MCF 10A (cell line): ENCODE data around the gene RPS24. TPM values are rescaled to one million over a fixed set of nuclear protein-coding genes. Genes with fewer than 3 reads are reported as not detected.
"Not testable (repeated sequence)": the region's sequence is repeated elsewhere in the genome, so short reads cannot be mapped to it uniquely, and the experiment has no call there.

Experiments
- BruUV-seq: library from RNA; stranded (reverse); fragments of 400-500 nt; replicated peaks from 2 replicates; lab custom pipeline; 2021; lab: Mats Ljungman, UMichigan
- CTCF ChIA-PET: fragments of 300-600 bp; sonication (Branson Sonifier 250); formaldehyde crosslinking; extraction: SDS; loops from one replicate; lab custom pipeline; 2021; ENCODE audit warnings: antibody characterized with exemption, inconsistent platforms; lab: Yijun Ruan, JAX
- POLR2A ChIA-PET: fragments of 300-600, 350-650 bp; sonication (Branson Sonifier 250); formaldehyde crosslinking; extraction: SDS; loops from one replicate; lab custom pipeline; 2020; ENCODE audit warnings: antibody characterized with exemption, inconsistent platforms; lab: Yijun Ruan, JAX
- DNase-seq: peaks from one replicate; pipeline ENCODE4 v3.0.0-alpha.2; 2018; ENCODE audit not compliant: unreplicated experiment
- H3K27ac Mint-ChIP-seq: one replicate; pipeline ENCODE4 v1.8.0; 2022; ENCODE audit warnings: mild to moderate bottlenecking, low read depth, mixed read lengths; ENCODE audit not compliant: unreplicated experiment
- H3K27me3 Mint-ChIP-seq: one replicate; pipeline ENCODE4 v1.8.0; 2022; ENCODE audit warnings: mixed read lengths; ENCODE audit not compliant: insufficient read depth, unreplicated experiment
- H3K36me3 Mint-ChIP-seq: one replicate; pipeline ENCODE4 v1.8.0; 2022; ENCODE audit warnings: mild to moderate bottlenecking, moderate library complexity, mixed read lengths; ENCODE audit not compliant: insufficient read depth, unreplicated experiment
- H3K4me1 Mint-ChIP-seq: one replicate; pipeline ENCODE4 v1.8.0; 2022; ENCODE audit warnings: mixed read lengths; ENCODE audit not compliant: insufficient read depth, unreplicated experiment
- H3K4me3 Mint-ChIP-seq: one replicate; pipeline ENCODE4 v1.8.0; 2022; ENCODE audit warnings: mild to moderate bottlenecking, moderate library complexity, mixed read lengths; ENCODE audit not compliant: unreplicated experiment
- H3K9me3 Mint-ChIP-seq: one replicate; pipeline ENCODE4 v1.8.0; 2022; ENCODE audit warnings: mixed read lengths; ENCODE audit not compliant: unreplicated experiment
- intact Hi-C: fragments of 100-400 bp; cut with micrococcal nuclease; formaldehyde crosslinking; loops from 2 replicates; pipeline ENCODE4 v1.14.1; 2022
- total RNA-seq: library from RNA; stranded (reverse); gene quantifications from 2 replicates; pipeline ENCODE4 v1.2.3, GENCODE V29; 2022
- TF ChIP-seq, protein P1 (sequence below): fragments of 200-600 bp; IDR thresholded peaks from one replicate; pipeline ENCODE4 v1.8.0; 2022; ENCODE audit warnings: antibody characterized with exemption, mild to moderate bottlenecking; ENCODE audit not compliant: unreplicated experiment

RPS24 gene
- total RNA-seq, 1 experiment from 2014 or later = 2,288 TPM

DNA sequence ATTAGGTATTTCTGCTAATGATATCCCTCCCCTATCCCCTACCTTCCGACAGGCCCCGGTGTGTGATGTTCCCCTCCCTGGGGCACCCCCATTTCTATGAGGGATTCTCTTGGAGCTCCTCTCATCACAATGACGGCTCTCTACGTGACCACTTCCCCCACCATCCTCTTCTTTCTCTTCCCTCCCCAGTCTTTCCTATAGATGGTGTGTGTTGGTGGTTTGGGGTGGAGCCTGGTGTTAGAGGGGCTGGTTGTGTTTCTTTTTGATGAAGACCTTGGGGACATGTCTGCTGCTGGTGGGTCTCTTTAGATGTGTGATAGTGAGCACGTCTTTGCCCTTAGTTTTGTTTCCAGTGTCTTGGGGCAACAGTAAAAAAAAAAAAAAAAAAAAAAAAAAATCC lies 28.6 kb downstream of the RPS24 start:
- ChIA-PET POLR2A (no interaction called here), CTCF (interaction anchor here (0.7 to 1.3 kb wide), 4 partner anchors 9 to 1032 kb away, joined by 3 to 4 read pairs (median 3); no protein-coding TSS in a partner anchor)
- TF ChIP-seq, protein P1, sequence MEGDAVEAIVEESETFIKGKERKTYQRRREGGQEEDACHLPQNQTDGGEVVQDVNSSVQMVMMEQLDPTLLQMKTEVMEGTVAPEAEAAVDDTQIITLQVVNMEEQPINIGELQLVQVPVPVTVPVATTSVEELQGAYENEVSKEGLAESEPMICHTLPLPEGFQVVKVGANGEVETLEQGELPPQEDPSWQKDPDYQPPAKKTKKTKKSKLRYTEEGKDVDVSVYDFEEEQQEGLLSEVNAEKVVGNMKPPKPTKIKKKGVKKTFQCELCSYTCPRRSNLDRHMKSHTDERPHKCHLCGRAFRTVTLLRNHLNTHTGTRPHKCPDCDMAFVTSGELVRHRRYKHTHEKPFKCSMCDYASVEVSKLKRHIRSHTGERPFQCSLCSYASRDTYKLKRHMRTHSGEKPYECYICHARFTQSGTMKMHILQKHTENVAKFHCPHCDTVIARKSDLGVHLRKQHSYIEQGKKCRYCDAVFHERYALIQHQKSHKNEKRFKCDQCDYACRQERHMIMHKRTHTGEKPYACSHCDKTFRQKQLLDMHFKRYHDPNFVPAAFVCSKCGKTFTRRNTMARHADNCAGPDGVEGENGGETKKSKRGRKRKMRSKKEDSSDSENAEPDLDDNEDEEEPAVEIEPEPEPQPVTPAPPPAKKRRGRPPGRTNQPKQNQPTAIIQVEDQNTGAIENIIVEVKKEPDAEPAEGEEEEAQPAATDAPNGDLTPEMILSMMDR = no peak
- Mint-ChIP-seq H3K4me1 (no peaks in the 10 kb centered on the region), H3K27me3 (peaks cover 26% of the 10 kb centered on the region), H3K9me3 (no peaks in the 10 kb centered on the region), H3K27ac (no peak overlapping the region), H3K36me3 (no peaks in the 10 kb centered on the region), H3K4me3 (no peak overlapping the region)
- intact Hi-C loops = no loop called here
- BruUV-seq = no TSS peak
- no peak for DNase-seq

DNA sequence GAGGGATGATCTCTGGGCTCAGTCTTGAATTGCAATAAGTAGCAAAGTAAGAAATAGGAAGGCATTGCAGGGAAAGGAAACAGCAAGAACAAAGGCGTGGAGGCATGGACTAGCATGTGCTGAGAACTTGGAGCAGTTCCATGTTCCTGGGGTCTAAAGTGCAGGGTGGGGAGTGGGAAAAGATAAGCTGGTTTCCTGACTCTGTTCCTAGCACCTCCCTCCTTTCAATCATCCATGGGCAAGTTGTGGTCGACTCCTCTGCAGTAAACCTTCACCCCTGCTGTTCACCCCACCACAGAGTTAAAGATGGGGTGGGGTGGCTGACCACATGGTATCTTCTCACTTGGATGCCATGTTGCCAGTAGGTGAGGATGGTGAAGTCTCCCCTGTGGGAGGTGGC lies 29.6 kb downstream of the RPS24 start:
- no peak for DNase-seq
- POLR2A ChIA-PET = no interaction called here
- intact Hi-C loops = no loop called here
- no peak overlapping the region for H3K4me3 Mint-ChIP-seq
- no peaks in the 10 kb centered on the region for H3K4me1 Mint-ChIP-seq
- CTCF ChIA-PET = interaction anchor here (0.9 to 1.1 kb wide), 2 partner anchors 10 to 14 kb away, joined by 3 read pairs; no protein-coding TSS in a partner anchor
- no peaks in the 10 kb centered on the region for H3K9me3 Mint-ChIP-seq
- peaks cover 26% of the 10 kb centered on the region for H3K27me3 Mint-ChIP-seq
- BruUV-seq = no TSS peak
- no peaks in the 10 kb centered on the region for H3K36me3 Mint-ChIP-seq
- H3K27ac Mint-ChIP-seq = no peak overlapping the region
- TF ChIP-seq, protein P1 = no peak

DNA sequence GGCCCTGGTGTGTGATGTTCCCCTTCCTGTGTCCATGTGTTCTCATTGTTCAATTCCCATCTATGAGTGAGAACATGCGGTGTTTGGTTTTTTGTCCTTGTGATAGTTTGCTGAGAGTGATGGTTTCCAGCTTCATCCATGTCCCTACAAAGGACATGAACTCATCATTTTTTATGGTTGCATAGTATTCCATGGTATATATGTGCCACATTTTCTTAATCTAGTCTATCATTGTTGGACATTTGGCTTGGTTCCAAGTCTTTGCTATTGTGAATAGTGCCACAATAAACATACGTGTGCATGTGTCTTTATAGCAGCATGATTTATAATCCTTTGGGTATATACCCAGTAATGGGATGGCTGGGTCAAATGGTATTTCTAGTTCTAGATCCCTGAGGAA lies 31.3 kb downstream of the RPS24 start:
- DNase-seq, intact Hi-C loops, H3K4me3 Mint-ChIP-seq, H3K9me3 Mint-ChIP-seq, H3K27ac Mint-ChIP-seq, POLR2A ChIA-PET, BruUV-seq, H3K36me3 Mint-ChIP-seq, CTCF ChIA-PET, H3K4me1 Mint-ChIP-seq: not testable (repeated sequence)
- peaks cover 26% of the 10 kb centered on the region for H3K27me3 Mint-ChIP-seq

- Mint-ChIP-seq H3K36me3 (no peaks in the 10 kb centered on the region), H3K4me1 (no peaks in the 10 kb centered on the region), H3K9me3 (no peaks in the 10 kb centered on the region), H3K4me3 (no peak overlapping the region), H3K27me3 (peaks cover 26% of the 10 kb centered on the region), H3K27ac (no peak overlapping the region)
- no peak for DNase-seq
- ChIA-PET CTCF (no interaction called here), POLR2A (no interaction called here)
- BruUV-seq = no TSS peak
- intact Hi-C loops = no loop called here
- TF ChIP-seq, protein P1 = no peak
Observed at GRCh38 chr10:78065611-78066010, 31.9 kb downstream of the RPS24 start.
